GM12878 (cell line): Measurements from ENCODE around the gene SEL1L. TPM values are rescaled to one million over a fixed set of nuclear protein-coding genes. Genes with fewer than 3 reads are reported as not detected.

ENCODE experiments used
- ATAC-seq: fragments of 200-7000 bp; cut with Tn5 transposase; 3 replicates; pipeline ENCODE4 v1.9.1; 2020; ENCODE audit warnings: mild to moderate bottlenecking, moderate library complexity
- BruUV-seq: library from RNA; stranded (reverse); fragments of 400-500 nt; replicated peaks from 2 replicates; lab custom pipeline; 2021; lab: Mats Ljungman, UMichigan
- CTCF ChIA-PET: fragments of 300-600 bp; sonication (Branson Sonifier 250); formaldehyde crosslinking; extraction: SDS; loops from one replicate; lab custom pipeline; 2021; ENCODE audit warnings: inconsistent platforms; lab: Yijun Ruan, JAX
- POLR2A ChIA-PET: fragments of 350-600 bp; formaldehyde crosslinking; extraction: SDS; loops from one replicate; lab custom pipeline; 2021; ENCODE audit warnings: inconsistent platforms; lab: Charles Lee
- RAD21 ChIA-PET: fragments of 300-600 bp; sonication (Branson Sonifier 250); formaldehyde crosslinking; loops from one replicate; lab custom pipeline; 2023; ENCODE audit warnings: antibody characterized with exemption; ENCODE audit not compliant: unreplicated experiment; lab: Charles Lee
- SMC1A ChIA-PET: fragments of 300-600 bp; sonication (Branson Sonifier 250); formaldehyde crosslinking; loops from one replicate; lab custom pipeline; 2023; ENCODE audit not compliant: unreplicated experiment, uncharacterized antibody; lab: Charles Lee
- DNase-seq: peaks from one replicate; pipeline ENCODE4 v3.0.0-alpha.2; 2011; ENCODE audit warnings: low read depth, low spot score
- FAIRE-seq: peaks from 3 replicates; lab custom pipeline; 2011; peaks lifted over from hg19 to GRCh38; lab: Jason Lieb, UNC
- H2AFZ ChIP-seq: 2 replicates; pipeline ENCODE4 v1.6.0; 2011; ENCODE audit warnings: low read depth, low read length, control low read depth; ENCODE audit not compliant: control insufficient read depth
- H3K27ac ChIP-seq: 2 replicates; pipeline ENCODE4 v1.5.1; 2011; ENCODE audit warnings: control low read depth; ENCODE audit not compliant: control insufficient read depth, insufficient read depth
- H3K27me3 ChIP-seq, 2 experiments: replicated peaks in 1 of 2; 2 replicates each; pipeline versions ENCODE4 v1.6.0 to v1.6.1; 2011; ENCODE audit warnings: low read length in 1 of 2; ENCODE audit not compliant: control insufficient read depth in 2 of 2, insufficient read depth in 2 of 2
- H3K36me3 ChIP-seq, 2 experiments: 2 replicates each; pipeline ENCODE4 v1.5.1; 2011; ENCODE audit warnings: low read length in 1 of 2; ENCODE audit not compliant: control insufficient read depth in 2 of 2, insufficient read depth in 2 of 2
- H3K4me1 ChIP-seq: 2 replicates; pipeline ENCODE4 v1.6.1; 2011; ENCODE audit warnings: mild to moderate bottlenecking, low read length, moderate library complexity, mixed read lengths; ENCODE audit not compliant: control insufficient read depth, insufficient read depth
- H3K4me2 ChIP-seq: 2 replicates; pipeline ENCODE4 v1.6.0; 2011; ENCODE audit warnings: control low read depth; ENCODE audit not compliant: control insufficient read depth, insufficient read depth
- H3K4me3 ChIP-seq: fragments of 200-600 bp; sonication (generic); 2 replicates; pipeline ENCODE4 v1.5.1; 2016
- H3K79me2 ChIP-seq: 2 replicates; pipeline ENCODE4 v1.6.0; 2011; ENCODE audit warnings: low read length; ENCODE audit not compliant: control insufficient read depth, insufficient read depth
- H3K9ac ChIP-seq: 2 replicates; pipeline ENCODE4 v1.8.0; 2011; ENCODE audit warnings: low read length, control low read depth, mixed read lengths; ENCODE audit not compliant: control insufficient read depth, insufficient read depth
- H3K9me3 ChIP-seq: replicated peaks from 3 replicates; pipeline ENCODE4 v1.5.1; 2011; ENCODE audit warnings: mild to moderate bottlenecking, low read length; ENCODE audit not compliant: control insufficient read depth, insufficient read depth
- H4K20me1 ChIP-seq: 2 replicates; pipeline ENCODE4 v1.6.0; 2011; ENCODE audit not compliant: control insufficient read depth, insufficient read depth
- CTCF ChIP-seq, 3 experiments: IDR thresholded peaks in 2 of 3; conservative IDR thresholded peaks in 1 of 3; 2 replicates each; pipeline ENCODE4 v1.5.1; 2011; ENCODE audit warnings: low read depth in 3 of 3, low read length in 3 of 3, mild to moderate bottlenecking in 3 of 3, control low read depth in 2 of 3, moderate library complexity in 2 of 3, inconsistent platforms in 1 of 3, mixed read lengths in 1 of 3; ENCODE audit not compliant: control insufficient read depth in 2 of 3, insufficient read depth in 1 of 3; ENCODE audit errors: extremely low read depth in 1 of 3
- HDAC2 ChIP-seq: fragments of 200-600 bp; sonication (generic); IDR thresholded peaks from 2 replicates; pipeline ENCODE4 v1.6.1; 2017
- HDGF ChIP-seq: fragments of 450-650 bp; IDR thresholded peaks from 2 replicates; pipeline ENCODE4 v1.6.1; 2016; ENCODE audit warnings: antibody characterized with exemption
- RCOR1 ChIP-seq: conservative IDR thresholded peaks from 2 replicates; pipeline ENCODE4 v1.6.1; 2012; ENCODE audit warnings: low read depth, low read length, improper control_type of control experiment
- RFX5 ChIP-seq: IDR thresholded peaks from 2 replicates; pipeline ENCODE4 v1.6.1; 2011; ENCODE audit warnings: low read depth, low read length, improper control_type of control experiment
- SIX5 ChIP-seq: IDR thresholded peaks from 2 replicates; pipeline ENCODE4 v1.6.1; 2011; ENCODE audit warnings: mild to moderate bottlenecking, low read depth, low read length, moderate library complexity; ENCODE audit not compliant: severe bottlenecking
- SREBF2 ChIP-seq: IDR thresholded peaks from 2 replicates; pipeline ENCODE4 v1.6.1; 2012; ENCODE audit warnings: mild to moderate bottlenecking, low read length
- STAT3 ChIP-seq: IDR thresholded peaks from 2 replicates; pipeline ENCODE4 v1.6.1; 2011; ENCODE audit warnings: low read depth, low read length, improper control_type of control experiment
- TCF3 ChIP-seq: IDR thresholded peaks from 2 replicates; pipeline ENCODE4 v1.6.1; 2012; ENCODE audit warnings: low read depth, mild to moderate bottlenecking, low read length, borderline replicate concordance; ENCODE audit not compliant: insufficient read depth
- YBX1 ChIP-seq: fragments of 450-650 bp; IDR thresholded peaks from 2 replicates; pipeline ENCODE4 v1.6.1; 2016; ENCODE audit warnings: antibody characterized with exemption
- WGBS: methylation state at CpG from one replicate; pipeline ENCODE4 v1.1.6; 2016; ENCODE audit warnings: low lambda C conversion rate; ENCODE audit not compliant: insufficient replicate concordance, insufficient coverage; ENCODE audit errors: missing lambda C conversion rate; 5-methylcytosine and 5-hydroxymethylcytosine counted together
- in situ Hi-C: fragments of 300-500 bp; cut with MboI; formaldehyde crosslinking; loops from 9 replicates; pipeline ENCODE4 v1.14.3; 2018; ENCODE audit warnings: mixed read lengths
- intact Hi-C: fragments of 100-400 bp; cut with micrococcal nuclease; formaldehyde crosslinking; loops from one replicate; pipeline ENCODE4 v1.14.2; 2022; ENCODE audit not compliant: unreplicated experiment
- polyA plus RNA-seq, 11 experiments: library from polyadenylated mRNA; depleted of rRNA in 4 of 11; unstranded in 6 of 11; stranded (reverse) in 5 of 11; fragments of >200 nt; fragmentation: Nextera tagmentation in 4 of 11; fragmentation: Illumina TruSeq in 1 of 11; extraction: Ambion mirVana in 4 of 11; extraction: Trizol in 1 of 11; gene quantifications; 1 replicate in 1 of 11; 2 replicates in 10 of 11; pipeline versions ENCODE4 v1.2.1 to v1.2.3, GENCODE V29; 2011 to 2016; ENCODE audit warnings: inconsistent platforms in 2 of 11, missing spikeins in 2 of 11, low read depth in 1 of 11
- total RNA-seq, 4 experiments: library from RNA; depleted of rRNA in 3 of 4; stranded (reverse); fragments of >200 nt in 3 of 4; fragmentation: Illumina TruSeq in 1 of 4; extraction: Trizol in 1 of 4; gene quantifications; 2 replicates each; pipeline versions ENCODE4 v1.2.1 to v1.2.3, GENCODE V29; 2013 to 2021
- TF ChIP-seq, protein P1 (sequence below): fragments of 450-650 bp; IDR thresholded peaks from 2 replicates; pipeline ENCODE4 v1.6.1; 2017; ENCODE audit warnings: mild to moderate bottlenecking, moderate library complexity

Gene SEL1L
- total and polyA plus RNA-seq, 10 of the 15 experiments (the other 5 are each of a cell fraction or from before 2014, with no cell fraction given), result 13.4 to 57.2 (median 31.7) TPM

DNA sequence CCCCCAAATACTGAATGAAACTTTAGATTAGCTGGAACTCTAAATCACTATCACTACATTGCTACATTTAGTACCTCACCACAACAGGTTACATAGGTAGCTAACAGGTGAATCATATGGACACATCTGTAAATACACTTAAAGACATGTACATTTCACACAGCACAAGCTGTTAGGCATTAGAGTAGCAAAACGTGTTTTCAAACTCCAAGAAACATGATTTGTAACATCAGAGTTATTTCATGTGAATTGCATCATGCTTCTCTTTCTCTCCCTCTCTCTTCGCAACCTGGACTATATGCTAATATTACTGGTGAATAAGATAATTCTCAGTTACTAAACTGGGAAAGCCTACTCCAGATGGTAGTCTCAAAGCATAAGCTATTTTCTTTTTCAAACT, 4.3 kb downstream of the SEL1L start:
- in situ Hi-C loops (no loop called here), intact Hi-C loops (no loop called here)
- DNase-seq, result no peak
- Histone ChIP-seq H3K36me3 (peaks cover 0 to 16% of the 10 kb centered on the region in 2 experiments; a peak in 3 of 4 replicates), H3K27me3 (no peaks in the 10 kb centered on the region), H3K27ac (peak overlapping the region; percentile 13; the same call in 1 of the 2 replicates), H3K4me1 (peaks cover 2% of the 10 kb centered on the region), H3K4me3 (0 out of 2 replicates have a peak overlapping the region, but pooled peaks have one; percentile 45), H3K9ac (no peak overlapping the region), H2AFZ (no peak overlapping the region), H3K9me3 (no peaks in the 10 kb centered on the region), H3K79me2 (peaks cover 57% of the 10 kb centered on the region), H4K20me1 (no peaks in the 10 kb centered on the region), H3K4me2 (peak overlapping the region; percentile 67)
- ATAC-seq, result no peak
- ChIA-PET CTCF (interaction anchor here (0.5 to 1.1 kb wide), 2 partner anchors 65 to 879 kb away, joined by 3 to 7 read pairs; no protein-coding TSS in a partner anchor), POLR2A (interaction anchor here (0.6 kb wide), 1 partner anchor 309 kb away, joined by 4 read pairs; no protein-coding TSS in a partner anchor), SMC1A (interaction anchor here (0.7 to 2.6 kb wide), 6 partner anchors 11 to 65 kb away, joined by 3 to 6 read pairs (median 4); no protein-coding TSS in a partner anchor), RAD21 (interaction anchor here (0.9 kb wide), 1 partner anchor 10 kb away, joined by 3 read pairs; no protein-coding TSS in a partner anchor)
- 35% methylated on average over 2 of the region's 2 CpGs for WGBS
- no peak for FAIRE-seq
- TF ChIP-seq HDGF (no peak), TCF3 (no peak), STAT3 (no peak), SREBF2 (no peak), CTCF (IDR thresholded peaks at IDR 0.05 in 2 of 3, conservative IDR thresholded peaks at IDR 0.05 in 1 of 3; ENCODE audit: control insufficient read depth in 2 of 3, extremely low read depth in 1 of 3, insufficient read depth in 1 of 3, low read depth in 3 of 3, low read length in 3 of 3) (no peak), HDAC2 (no peak), RFX5 (no peak), RCOR1 (no peak), YBX1 (no peak), SIX5 (no peak)
- TF ChIP-seq, protein P1, sequence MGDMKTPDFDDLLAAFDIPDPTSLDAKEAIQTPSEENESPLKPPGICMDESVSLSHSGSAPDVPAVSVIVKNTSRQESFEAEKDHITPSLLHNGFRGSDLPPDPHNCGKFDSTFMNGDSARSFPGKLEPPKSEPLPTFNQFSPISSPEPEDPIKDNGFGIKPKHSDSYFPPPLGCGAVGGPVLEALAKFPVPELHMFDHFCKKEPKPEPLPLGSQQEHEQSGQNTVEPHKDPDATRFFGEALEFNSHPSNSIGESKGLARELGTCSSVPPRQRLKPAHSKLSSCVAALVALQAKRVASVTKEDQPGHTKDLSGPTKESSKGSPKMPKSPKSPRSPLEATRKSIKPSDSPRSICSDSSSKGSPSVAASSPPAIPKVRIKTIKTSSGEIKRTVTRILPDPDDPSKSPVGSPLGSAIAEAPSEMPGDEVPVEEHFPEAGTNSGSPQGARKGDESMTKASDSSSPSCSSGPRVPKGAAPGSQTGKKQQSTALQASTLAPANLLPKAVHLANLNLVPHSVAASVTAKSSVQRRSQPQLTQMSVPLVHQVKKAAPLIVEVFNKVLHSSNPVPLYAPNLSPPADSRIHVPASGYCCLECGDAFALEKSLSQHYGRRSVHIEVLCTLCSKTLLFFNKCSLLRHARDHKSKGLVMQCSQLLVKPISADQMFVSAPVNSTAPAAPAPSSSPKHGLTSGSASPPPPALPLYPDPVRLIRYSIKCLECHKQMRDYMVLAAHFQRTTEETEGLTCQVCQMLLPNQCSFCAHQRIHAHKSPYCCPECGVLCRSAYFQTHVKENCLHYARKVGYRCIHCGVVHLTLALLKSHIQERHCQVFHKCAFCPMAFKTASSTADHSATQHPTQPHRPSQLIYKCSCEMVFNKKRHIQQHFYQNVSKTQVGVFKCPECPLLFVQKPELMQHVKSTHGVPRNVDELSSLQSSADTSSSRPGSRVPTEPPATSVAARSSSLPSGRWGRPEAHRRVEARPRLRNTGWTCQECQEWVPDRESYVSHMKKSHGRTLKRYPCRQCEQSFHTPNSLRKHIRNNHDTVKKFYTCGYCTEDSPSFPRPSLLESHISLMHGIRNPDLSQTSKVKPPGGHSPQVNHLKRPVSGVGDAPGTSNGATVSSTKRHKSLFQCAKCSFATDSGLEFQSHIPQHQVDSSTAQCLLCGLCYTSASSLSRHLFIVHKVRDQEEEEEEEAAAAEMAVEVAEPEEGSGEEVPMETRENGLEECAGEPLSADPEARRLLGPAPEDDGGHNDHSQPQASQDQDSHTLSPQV, result no peak
- BruUV-seq, result no TSS peak
